Heart right ventricle (tissue), 16 donors: ENCODE data around the gene GNG11. TPM values are rescaled to one million over a fixed set of nuclear protein-coding genes. Genes with fewer than 3 reads are reported as not detected.

Experiments used
- ATAC-seq, 8 donors: fragments of 200-7000 bp; cut with Tn5 transposase; one replicate each; pipeline ENCODE4 v1.9.1; 2020; ENCODE audit warnings: mild to moderate bottlenecking in 8 of 8, moderate library complexity in 8 of 8, moderate number of reproducible peaks in 1 of 8
- DNase-seq, 2 donors: peaks; one replicate each; pipeline ENCODE4 v3.0.0-alpha.2; 2020
- H3K27ac ChIP-seq, 10 donors: fragments of 200-600 bp; sonication (generic) in 2 of 10; one replicate each; pipeline versions ENCODE4 v1.5.0 to v1.8.0; 2020 to 2022; ENCODE audit warnings: mild to moderate bottlenecking in 3 of 10
- H3K27me3 ChIP-seq, 7 donors: fragments of 200-600 bp; one replicate each; pipeline ENCODE4 v1.8.0; 2021 to 2022; ENCODE audit warnings: mild to moderate bottlenecking in 2 of 7
- H3K36me3 ChIP-seq, 9 donors: fragments of 200-600 bp; sonication (generic) in 1 of 9; one replicate each; pipeline versions ENCODE4 v1.5.0 to v1.8.0; 2020 to 2022; ENCODE audit warnings: mild to moderate bottlenecking in 2 of 9
- H3K4me1 ChIP-seq, 9 donors: fragments of 200-600 bp; sonication (generic) in 1 of 9; one replicate each; pipeline versions ENCODE4 v1.5.0 to v1.8.0; 2020 to 2022; ENCODE audit warnings: mild to moderate bottlenecking in 4 of 9
- H3K4me3 ChIP-seq, 10 donors: fragments of 200-600 bp; sonication (generic) in 2 of 10; one replicate each; pipeline versions ENCODE4 v1.5.0 to v1.8.0; 2020 to 2022; ENCODE audit warnings: mild to moderate bottlenecking in 7 of 10, moderate library complexity in 2 of 10
- H3K9me3 ChIP-seq, 11 donors: fragments of 200-600 bp in 10 of 11; sonication (generic) in 2 of 11; one replicate each; pipeline versions ENCODE4 v1.5.0 to v1.8.0; 2013 to 2022; ENCODE audit warnings: mild to moderate bottlenecking in 2 of 11, control low read depth in 1 of 11, moderate library complexity in 1 of 11
- CTCF ChIP-seq, 9 donors: fragments of 200-600 bp; sonication (generic) in 2 of 9; IDR thresholded peaks; one replicate each; pipeline versions ENCODE4 v1.5.0 to v1.8.0; 2021 to 2022; ENCODE audit warnings: antibody characterized with exemption in 9 of 9, mild to moderate bottlenecking in 5 of 9, moderate library complexity in 1 of 9
- whole genome bisulfite sequencing, 2 donors: extraction: QIAGEN DNeasy Blood & Tissue Kit; methylation state at CpG; one replicate each; pipeline ENCODE4 v1.1.7; 2013; ENCODE audit warnings: inconsistent platforms in 1 of 2; 5-methylcytosine and 5-hydroxymethylcytosine counted together
- intact Hi-C, 10 donors: fragments of 100-400 bp; cut with DNase I; formaldehyde crosslinking; loops; one replicate each; pipeline versions ENCODE4 v1.11.1 to v1.14.2; 2022
- polyA plus RNA-seq, 2 donors: library from polyadenylated mRNA; stranded (reverse); fragments of 200-250 nt; gene quantifications; one replicate each; pipeline ENCODE4 v1.2.3, GENCODE V29; 2013
- total RNA-seq, 10 donors: library from RNA; stranded (reverse); fragmentation: NEBNext Ultra II Directional in 3 of 10; extraction: Animal tissue kit (Norgen Biotek cat#: 25700) in 3 of 10; gene quantifications; one replicate each; pipeline versions ENCODE4 v1.2.1 to v1.2.4, GENCODE V29; 2021 to 2023
- donor health status: Arrhythmogenic right ventricular cardiomyopathy.
- donor health status: ischemic (EF 13 %, LVEDD 7.1; RV severe dilation, severe dysfunction).
- donor health status: healthy with polysubstance abuse.
- donor health status: DM: no; HTN: yes; CAD: no.
- donor health status: DM: no; HTN: no; CAD: no.
- donor health status: ischemic (EF 25% LVEDD 6.9; RV normal size, moderate dysfunction).
- donor health status: ischemic (EF 25% LVEDD 5.7; RV mildly dilated, moderate dysfunction).
- donor health status: healthy.
- donor health status: DM: yes; HTN: yes; CAD: no.
- donor health status: Ischemic cardiomyopathy.
- donor health status: ischemic (EF 35%, LVEDD 5.7; RV mildly dilated, moderate dysfunction).
- donor health status: nonischemic (EF 11% LVEDD 7.7; RV severe dilation, severe dysfunction).
- donor health status: DM: yes; HTN: yes; CAD: no.
- donor health status: PGD.
- donor health status: ischemic (EF 29% LVEDD 5.4; RV normal size, mild dysfunction).
- donor health status: nonischemic (EF 23%, LVEDD 6.1; RV moderate dilation, normal function).

The GNG11 gene
- total and polyA plus RNA-seq, 12 donors, result 10.6 to 52.7 (median 16.4) TPM

DNA sequence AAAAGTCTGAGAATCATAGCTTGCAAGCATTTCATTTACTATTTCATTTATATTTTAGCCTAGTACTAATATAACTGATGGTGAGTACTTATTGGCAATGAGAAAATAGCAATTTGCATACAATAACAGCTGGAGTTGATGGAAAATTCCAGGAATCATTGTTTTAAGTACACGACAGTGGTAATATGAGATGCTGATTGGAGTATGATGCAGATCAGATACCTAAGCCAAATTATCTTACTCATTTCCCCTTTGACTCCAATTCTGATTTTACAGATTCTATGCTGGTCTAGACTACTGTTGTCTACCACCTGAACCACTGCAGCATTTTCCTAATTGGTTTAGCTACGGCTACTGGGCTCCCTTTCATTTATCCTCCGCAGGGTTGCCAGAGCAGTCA, 36.7 kb downstream of the GNG11 start:
- H3K9me3 ChIP-seq, result no peaks in the 10 kb centered on the region
- ATAC-seq (no peak), DNase-seq (no peak)
- no peak for TF ChIP-seq CTCF (IDR thresholded peaks at IDR 0.05)
- H3K27me3 ChIP-seq, result no peaks in the 10 kb centered on the region
- H3K4me3 ChIP-seq, result no peak overlapping the region
- WGBS, 2 donors, result 78 to 82% methylated on average over 3 of the region's 3 CpGs
- intact Hi-C loops, result no loop called here
- H3K27ac ChIP-seq, result no peak overlapping the region
- H3K4me1 ChIP-seq, result peaks cover 0 to 5% (median 0%) of the 10 kb centered on the region in 9 donors
- no peaks in the 10 kb centered on the region for H3K36me3 ChIP-seq

DNA sequence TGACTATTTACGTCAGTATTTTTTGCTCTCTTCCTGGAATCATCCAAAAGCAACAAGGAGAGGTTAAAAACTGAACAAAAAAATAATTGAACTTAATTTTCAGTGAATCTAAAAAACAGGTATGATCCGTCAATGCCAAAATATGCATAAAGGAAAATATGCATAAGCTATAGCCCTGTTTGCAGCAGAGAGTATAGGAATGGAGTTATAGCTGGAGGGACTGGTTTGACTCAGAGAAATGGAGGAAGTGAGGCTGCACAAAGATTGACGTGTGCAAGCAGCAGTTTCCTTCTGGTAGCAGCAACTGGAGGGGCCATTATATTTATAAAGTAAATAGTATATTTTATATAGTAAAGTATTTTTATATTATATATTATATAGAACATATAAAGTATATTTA, 37.1 kb downstream of the GNG11 start:
- H3K27ac ChIP-seq, result no peak overlapping the region
- no peak overlapping the region for H3K4me3 ChIP-seq
- intact Hi-C loops, result no loop called here
- no peaks in the 10 kb centered on the region for H3K36me3 ChIP-seq
- TF ChIP-seq CTCF (IDR thresholded peaks at IDR 0.05), result no peak
- no peak for DNase-seq
- no peak for ATAC-seq
- no peaks in the 10 kb centered on the region for H3K9me3 ChIP-seq
- 77 to 81% methylated on average over 3 of the region's 3 CpGs for WGBS, 2 donors
- H3K4me1 ChIP-seq, result peaks cover 0 to 5% (median 0%) of the 10 kb centered on the region in 9 donors
- H3K27me3 ChIP-seq, result no peaks in the 10 kb centered on the region

- Histone ChIP-seq H3K27ac (no peak overlapping the region), H3K36me3 (no peaks in the 10 kb centered on the region), H3K27me3 (no peaks in the 10 kb centered on the region), H3K4me1 (peaks cover 0 to 5% (median 0%) of the 10 kb centered on the region in 9 donors), H3K4me3 (no peak overlapping the region), H3K9me3 (no peaks in the 10 kb centered on the region)
- intact Hi-C loops, result no loop called here
- whole genome bisulfite sequencing, 2 donors, result 86 to 94% methylated on average over 3 of the region's 3 CpGs
- TF ChIP-seq CTCF (IDR thresholded peaks at IDR 0.05), result no peak
- ATAC-seq (no peak), DNase-seq (no peak)
These were observed 39.5 kb downstream of the GNG11 start for GRCh38 chr7:93960986-93961385.

DNA sequence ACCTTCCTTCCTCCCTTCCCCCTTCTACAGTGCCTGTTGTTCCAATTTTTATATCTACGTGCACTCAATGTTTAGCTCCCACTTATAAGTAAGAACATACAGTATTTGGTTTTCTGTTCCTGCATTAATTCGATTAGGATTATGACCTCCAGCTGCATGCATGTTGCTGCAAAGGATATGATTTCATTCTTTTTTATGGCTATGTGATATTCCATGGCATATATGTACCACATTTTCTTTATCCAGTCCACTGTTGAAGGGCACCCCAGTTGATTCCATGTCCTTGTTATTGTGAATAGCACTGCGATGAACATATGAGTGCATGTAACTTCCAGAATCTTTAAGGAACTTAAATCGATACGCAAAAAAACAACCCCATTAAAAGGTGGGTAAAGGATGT, 42.7 kb downstream of the GNG11 start:
- Histone ChIP-seq H3K4me1 (peaks cover 0 to 4% (median 0%) of the 10 kb centered on the region in 9 donors), H3K4me3 (no peak overlapping the region), H3K27me3 (no peaks in the 10 kb centered on the region), H3K27ac (no peak overlapping the region), H3K9me3 (no peaks in the 10 kb centered on the region), H3K36me3 (no peaks in the 10 kb centered on the region)
- DNase-seq, result no peak
- no peak for TF ChIP-seq CTCF (IDR thresholded peaks at IDR 0.05)
- 97% methylated on average over 5 of the region's 5 CpGs for WGBS, 2 donors
- intact Hi-C loops, result no loop called here
- no peak for ATAC-seq
